GM12878 (cell line): Measurements from ENCODE around the gene EPHA7. TPM values are rescaled to one million over a fixed set of nuclear protein-coding genes. Genes with fewer than 3 reads are reported as not detected.

Experiments used
- ATAC-seq: fragments of 200-7000 bp; cut with Tn5 transposase; 3 replicates; pipeline ENCODE4 v1.9.1; 2020; ENCODE audit warnings: mild to moderate bottlenecking, moderate library complexity
- BruUV-seq: library from RNA; stranded (reverse); fragments of 400-500 nt; replicated peaks from 2 replicates; lab custom pipeline; 2021; lab: Mats Ljungman, UMichigan
- CTCF ChIA-PET: fragments of 300-600 bp; sonication (Branson Sonifier 250); formaldehyde crosslinking; extraction: SDS; loops from one replicate; lab custom pipeline; 2021; ENCODE audit warnings: inconsistent platforms; lab: Yijun Ruan, JAX
- POLR2A ChIA-PET: fragments of 350-600 bp; formaldehyde crosslinking; extraction: SDS; loops from one replicate; lab custom pipeline; 2021; ENCODE audit warnings: inconsistent platforms; lab: Charles Lee
- RAD21 ChIA-PET: fragments of 300-600 bp; sonication (Branson Sonifier 250); formaldehyde crosslinking; loops from one replicate; lab custom pipeline; 2023; ENCODE audit warnings: antibody characterized with exemption; ENCODE audit not compliant: unreplicated experiment; lab: Charles Lee
- SMC1A ChIA-PET: fragments of 300-600 bp; sonication (Branson Sonifier 250); formaldehyde crosslinking; loops from one replicate; lab custom pipeline; 2023; ENCODE audit not compliant: unreplicated experiment, uncharacterized antibody; lab: Charles Lee
- DNase-seq: peaks from one replicate; pipeline ENCODE4 v3.0.0-alpha.2; 2011; ENCODE audit warnings: low read depth, low spot score
- FAIRE-seq: peaks from 3 replicates; lab custom pipeline; 2011; peaks lifted over from hg19 to GRCh38; lab: Jason Lieb, UNC
- H2AFZ ChIP-seq: 2 replicates; pipeline ENCODE4 v1.6.0; 2011; ENCODE audit warnings: low read depth, low read length, control low read depth; ENCODE audit not compliant: control insufficient read depth
- H3K27ac ChIP-seq: 2 replicates; pipeline ENCODE4 v1.5.1; 2011; ENCODE audit warnings: control low read depth; ENCODE audit not compliant: control insufficient read depth, insufficient read depth
- H3K27me3 ChIP-seq, 2 experiments: replicated peaks in 1 of 2; 2 replicates each; pipeline versions ENCODE4 v1.6.0 to v1.6.1; 2011; ENCODE audit warnings: low read length in 1 of 2; ENCODE audit not compliant: control insufficient read depth in 2 of 2, insufficient read depth in 2 of 2
- H3K36me3 ChIP-seq, 2 experiments: 2 replicates each; pipeline ENCODE4 v1.5.1; 2011; ENCODE audit warnings: low read length in 1 of 2; ENCODE audit not compliant: control insufficient read depth in 2 of 2, insufficient read depth in 2 of 2
- H3K4me1 ChIP-seq: 2 replicates; pipeline ENCODE4 v1.6.1; 2011; ENCODE audit warnings: mild to moderate bottlenecking, low read length, moderate library complexity, mixed read lengths; ENCODE audit not compliant: control insufficient read depth, insufficient read depth
- H3K4me2 ChIP-seq: 2 replicates; pipeline ENCODE4 v1.6.0; 2011; ENCODE audit warnings: control low read depth; ENCODE audit not compliant: control insufficient read depth, insufficient read depth
- H3K4me3 ChIP-seq: fragments of 200-600 bp; sonication (generic); 2 replicates; pipeline ENCODE4 v1.5.1; 2016
- H3K79me2 ChIP-seq: 2 replicates; pipeline ENCODE4 v1.6.0; 2011; ENCODE audit warnings: low read length; ENCODE audit not compliant: control insufficient read depth, insufficient read depth
- H3K9ac ChIP-seq: 2 replicates; pipeline ENCODE4 v1.8.0; 2011; ENCODE audit warnings: low read length, control low read depth, mixed read lengths; ENCODE audit not compliant: control insufficient read depth, insufficient read depth
- H3K9me3 ChIP-seq: replicated peaks from 3 replicates; pipeline ENCODE4 v1.5.1; 2011; ENCODE audit warnings: mild to moderate bottlenecking, low read length; ENCODE audit not compliant: control insufficient read depth, insufficient read depth
- H4K20me1 ChIP-seq: 2 replicates; pipeline ENCODE4 v1.6.0; 2011; ENCODE audit not compliant: control insufficient read depth, insufficient read depth
- ATF7 ChIP-seq: fragments of 450-650 bp; IDR thresholded peaks from 2 replicates; pipeline ENCODE4 v1.6.1; 2016; ENCODE audit warnings: low read depth, mild to moderate bottlenecking
- CHD1 ChIP-seq: IDR thresholded peaks from 2 replicates; pipeline ENCODE4 v1.6.1; 2012; ENCODE audit warnings: low read depth, low read length, improper control_type of control experiment
- HCFC1 ChIP-seq: fragments of 150-350 bp; IDR thresholded peaks from 2 replicates; pipeline ENCODE4 v1.6.1; 2014; ENCODE audit warnings: low read length
- KDM1A ChIP-seq: fragments of 200-600 bp; sonication (generic); IDR thresholded peaks from 2 replicates; pipeline ENCODE4 v1.6.1; 2016; ENCODE audit warnings: borderline replicate concordance
- NFXL1 ChIP-seq: fragments of 450-650 bp; IDR thresholded peaks from 2 replicates; pipeline ENCODE4 v1.6.1; 2017; ENCODE audit warnings: antibody characterized with exemption, mild to moderate bottlenecking, borderline replicate concordance
- POLR2AphosphoS2 ChIP-seq: IDR thresholded peaks from 2 replicates; pipeline ENCODE4 v1.6.1; 2011; ENCODE audit warnings: low read depth, mild to moderate bottlenecking, low read length, improper control_type of control experiment, moderate library complexity
- SMAD5 ChIP-seq: IDR thresholded peaks from 2 replicates; pipeline ENCODE4 v1.6.1; 2016; ENCODE audit warnings: antibody characterized with exemption, low read depth
- STAT3 ChIP-seq: IDR thresholded peaks from 2 replicates; pipeline ENCODE4 v1.6.1; 2011; ENCODE audit warnings: low read depth, low read length, improper control_type of control experiment
- ZNF207 ChIP-seq: fragments of 450-650 bp; IDR thresholded peaks from 2 replicates; pipeline ENCODE4 v1.6.1; 2014; ENCODE audit warnings: antibody characterized with exemption, mild to moderate bottlenecking, borderline replicate concordance
- in situ Hi-C: fragments of 300-500 bp; cut with MboI; formaldehyde crosslinking; loops from 9 replicates; pipeline ENCODE4 v1.14.3; 2018; ENCODE audit warnings: mixed read lengths
- intact Hi-C: fragments of 100-400 bp; cut with micrococcal nuclease; formaldehyde crosslinking; loops from one replicate; pipeline ENCODE4 v1.14.2; 2022; ENCODE audit not compliant: unreplicated experiment
- polyA plus RNA-seq, 11 experiments: library from polyadenylated mRNA; depleted of rRNA in 4 of 11; unstranded in 6 of 11; stranded (reverse) in 5 of 11; fragments of >200 nt; fragmentation: Nextera tagmentation in 4 of 11; fragmentation: Illumina TruSeq in 1 of 11; extraction: Ambion mirVana in 4 of 11; extraction: Trizol in 1 of 11; gene quantifications; 1 replicate in 1 of 11; 2 replicates in 10 of 11; pipeline versions ENCODE4 v1.2.1 to v1.2.3, GENCODE V29; 2011 to 2016; ENCODE audit warnings: inconsistent platforms in 2 of 11, missing spikeins in 2 of 11, low read depth in 1 of 11
- total RNA-seq, 4 experiments: library from RNA; depleted of rRNA in 3 of 4; stranded (reverse); fragments of >200 nt in 3 of 4; fragmentation: Illumina TruSeq in 1 of 4; extraction: Trizol in 1 of 4; gene quantifications; 2 replicates each; pipeline versions ENCODE4 v1.2.1 to v1.2.3, GENCODE V29; 2013 to 2021
- TF ChIP-seq, protein P1 (sequence below): fragments of 450-650 bp; formaldehyde crosslinking; IDR thresholded peaks from 2 replicates; pipeline ENCODE4 v1.4.0; 2022; ENCODE audit warnings: mild to moderate bottlenecking, moderate library complexity

Gene EPHA7
- total and polyA plus RNA-seq, 10 of the 15 experiments (the other 5 are each of a cell fraction or from before 2014, with no cell fraction given): not detected

DNA sequence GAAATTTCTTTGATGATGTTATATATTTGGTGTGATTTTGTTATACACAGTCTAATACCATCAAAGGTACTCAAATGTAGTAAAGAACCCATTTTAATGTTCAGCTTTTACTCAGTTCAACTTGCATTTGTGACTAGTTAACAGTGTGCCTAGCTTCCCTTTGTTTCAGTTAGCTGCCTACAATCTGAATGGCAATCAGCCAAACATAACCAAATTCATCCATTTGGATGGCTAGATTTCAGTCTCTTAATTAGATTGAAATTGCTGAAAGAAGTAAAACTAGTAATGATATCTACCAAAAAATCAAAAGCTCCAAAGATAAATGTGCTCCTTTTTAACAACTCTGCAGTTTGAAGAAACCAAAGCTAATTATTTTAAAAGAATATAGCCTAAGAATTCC, 6.9 kb downstream of the EPHA7 start:
- intact Hi-C loops (no loop called here), in situ Hi-C loops (no loop called here)
- no peak for DNase-seq
- no peak overlapping the region for H3K4me2 ChIP-seq
- H3K4me1 ChIP-seq: no peaks in the 10 kb centered on the region
- no peaks in the 10 kb centered on the region for H3K79me2 ChIP-seq
- RAD21 ChIA-PET: no interaction called here
- no peak for ATAC-seq
- BruUV-seq: no TSS peak
- H3K9me3 ChIP-seq: no peaks in the 10 kb centered on the region
- SMC1A ChIA-PET: no interaction called here
- TF ChIP-seq ATF7 (no peak), POLR2AphosphoS2 (no peak), ZNF207 (no peak), NFXL1 (no peak), STAT3 (no peak), HCFC1 (no peak), SMAD5 (no peak), CHD1 (no peak), KDM1A (no peak)
- TF ChIP-seq, protein P1, sequence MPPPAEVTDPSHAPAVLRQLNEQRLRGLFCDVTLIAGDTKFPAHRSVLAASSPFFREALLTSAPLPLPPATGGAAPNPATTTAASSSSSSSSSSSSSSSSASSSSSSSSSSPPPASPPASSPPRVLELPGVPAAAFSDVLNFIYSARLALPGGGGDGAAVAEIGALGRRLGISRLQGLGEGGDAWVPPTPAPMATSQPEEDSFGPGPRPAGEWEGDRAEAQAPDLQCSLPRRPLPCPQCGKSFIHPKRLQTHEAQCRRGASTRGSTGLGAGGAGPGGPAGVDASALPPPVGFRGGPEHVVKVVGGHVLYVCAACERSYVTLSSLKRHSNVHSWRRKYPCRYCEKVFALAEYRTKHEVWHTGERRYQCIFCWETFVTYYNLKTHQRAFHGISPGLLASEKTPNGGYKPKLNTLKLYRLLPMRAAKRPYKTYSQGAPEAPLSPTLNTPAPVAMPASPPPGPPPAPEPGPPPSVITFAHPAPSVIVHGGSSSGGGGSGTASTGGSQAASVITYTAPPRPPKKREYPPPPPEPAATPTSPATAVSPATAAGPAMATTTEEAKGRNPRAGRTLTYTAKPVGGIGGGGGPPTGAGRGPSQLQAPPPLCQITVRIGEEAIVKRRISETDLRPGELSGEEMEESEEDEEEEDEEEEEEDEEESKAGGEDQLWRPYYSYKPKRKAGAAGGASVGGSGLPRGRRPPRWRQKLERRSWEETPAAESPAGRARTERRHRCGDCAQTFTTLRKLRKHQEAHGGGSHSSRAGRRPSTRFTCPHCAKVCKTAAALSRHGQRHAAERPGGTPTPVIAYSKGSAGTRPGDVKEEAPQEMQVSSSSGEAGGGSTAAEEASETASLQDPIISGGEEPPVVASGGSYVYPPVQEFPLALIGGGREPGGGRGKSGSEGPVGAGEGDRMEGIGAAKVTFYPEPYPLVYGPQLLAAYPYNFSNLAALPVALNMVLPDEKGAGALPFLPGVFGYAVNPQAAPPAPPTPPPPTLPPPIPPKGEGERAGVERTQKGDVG (CRISPR knock-in tag): no peak
- POLR2A ChIA-PET: no interaction called here
- H3K9ac ChIP-seq: no peak overlapping the region
- no peak for FAIRE-seq
- no peak overlapping the region for H3K27ac ChIP-seq
- CTCF ChIA-PET: interaction anchor here (1.7 kb wide), 1 partner anchor 12 kb away, joined by 4 read pairs; no protein-coding TSS in a partner anchor
- H2AFZ ChIP-seq: no peak overlapping the region
- no peaks in the 10 kb centered on the region for H3K36me3 ChIP-seq
- peaks cover 4 to 5% of the 10 kb centered on the region in 2 experiments; a peak in 2 of 4 replicates for H3K27me3 ChIP-seq
- H4K20me1 ChIP-seq: no peaks in the 10 kb centered on the region
- H3K4me3 ChIP-seq: no peak overlapping the region
